Upper lobe of right lung (tissue), 1 donor: Measurements from ENCODE around the gene ZCCHC8. TPM values are rescaled to one million over a fixed set of nuclear protein-coding genes. Genes with fewer than 3 reads are reported as not detected.
"Not testable (repeated sequence)": the region's sequence is repeated elsewhere in the genome, so short reads cannot be mapped to it uniquely, and the experiment has no call there.

Experiments used
- ATAC-seq: fragments of 200-7000 bp; cut with Tn5 transposase; one replicate; pipeline ENCODE4 v1.9.1; 2020; ENCODE audit warnings: mild to moderate bottlenecking, moderate library complexity
- DNase-seq: peaks from one replicate; pipeline ENCODE4 v3.0.0-alpha.2; 2020
- H3K27ac ChIP-seq: fragments of 200-600 bp; one replicate; pipeline ENCODE4 v1.8.0; 2022
- H3K27me3 ChIP-seq: fragments of 200-600 bp; one replicate; pipeline ENCODE4 v1.8.0; 2022; ENCODE audit warnings: mild to moderate bottlenecking
- H3K36me3 ChIP-seq: fragments of 200-600 bp; one replicate; pipeline ENCODE4 v1.8.0; 2022
- H3K4me1 ChIP-seq: fragments of 200-600 bp; one replicate; pipeline ENCODE4 v1.8.0; 2022
- H3K4me3 ChIP-seq: fragments of 200-600 bp; one replicate; pipeline ENCODE4 v1.8.0; 2022; ENCODE audit warnings: mild to moderate bottlenecking
- H3K9me3 ChIP-seq: fragments of 200-600 bp; one replicate; pipeline ENCODE4 v1.8.0; 2022
- intact Hi-C: fragments of 100-400 bp; cut with DNase I; formaldehyde crosslinking; loops from one replicate; pipeline ENCODE4 v1.11.0; 2022
- total RNA-seq: library from RNA; stranded (reverse); fragmentation: NEBNext Ultra II Directional; extraction: Animal tissue kit (Norgen Biotek cat#: 25700); gene quantifications from one replicate; pipeline ENCODE4 v1.2.1, GENCODE V29; 2021
- TF ChIP-seq, protein P1 (sequence below): fragments of 200-600 bp; IDR thresholded peaks from one replicate; pipeline ENCODE4 v1.8.0; 2022; ENCODE audit warnings: antibody characterized with exemption
- donor health status: DM: no; HTN: yes; CAD: no; lungs with severe emphysema.

ZCCHC8 gene
- total RNA-seq, 1 donor from 2014 or later = 21.2 TPM

DNA sequence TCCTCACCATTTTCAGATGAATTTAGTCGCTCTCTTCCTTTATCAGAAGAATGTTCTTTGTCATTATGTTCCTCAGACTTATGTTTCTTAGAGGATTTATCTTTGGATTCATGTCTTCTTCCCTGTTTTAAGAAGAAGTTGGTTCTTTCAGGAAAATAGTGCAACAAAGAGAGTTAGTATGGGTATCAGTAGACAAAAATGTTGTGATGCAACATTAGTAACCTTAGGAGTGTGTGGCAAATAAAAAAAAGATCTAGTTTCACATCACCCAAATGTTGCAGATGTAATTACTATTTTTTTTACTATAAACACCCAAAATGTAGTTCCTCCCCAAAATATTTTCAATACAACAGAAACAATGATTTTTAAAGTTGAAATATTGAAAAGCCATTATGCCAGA is 18.2 kb upstream of the ZCCHC8 start:
- Histone ChIP-seq H3K4me1 (peaks cover 26% of the 10 kb centered on the region), H3K27ac (no peak overlapping the region), H3K4me3 (no peak overlapping the region), H3K27me3 (no peaks in the 10 kb centered on the region), H3K36me3 (peaks cover 88% of the 10 kb centered on the region), H3K9me3 (no peaks in the 10 kb centered on the region)
- no peak for DNase-seq
- TF ChIP-seq, protein P1, sequence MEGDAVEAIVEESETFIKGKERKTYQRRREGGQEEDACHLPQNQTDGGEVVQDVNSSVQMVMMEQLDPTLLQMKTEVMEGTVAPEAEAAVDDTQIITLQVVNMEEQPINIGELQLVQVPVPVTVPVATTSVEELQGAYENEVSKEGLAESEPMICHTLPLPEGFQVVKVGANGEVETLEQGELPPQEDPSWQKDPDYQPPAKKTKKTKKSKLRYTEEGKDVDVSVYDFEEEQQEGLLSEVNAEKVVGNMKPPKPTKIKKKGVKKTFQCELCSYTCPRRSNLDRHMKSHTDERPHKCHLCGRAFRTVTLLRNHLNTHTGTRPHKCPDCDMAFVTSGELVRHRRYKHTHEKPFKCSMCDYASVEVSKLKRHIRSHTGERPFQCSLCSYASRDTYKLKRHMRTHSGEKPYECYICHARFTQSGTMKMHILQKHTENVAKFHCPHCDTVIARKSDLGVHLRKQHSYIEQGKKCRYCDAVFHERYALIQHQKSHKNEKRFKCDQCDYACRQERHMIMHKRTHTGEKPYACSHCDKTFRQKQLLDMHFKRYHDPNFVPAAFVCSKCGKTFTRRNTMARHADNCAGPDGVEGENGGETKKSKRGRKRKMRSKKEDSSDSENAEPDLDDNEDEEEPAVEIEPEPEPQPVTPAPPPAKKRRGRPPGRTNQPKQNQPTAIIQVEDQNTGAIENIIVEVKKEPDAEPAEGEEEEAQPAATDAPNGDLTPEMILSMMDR = no peak
- intact Hi-C loops = no loop called here
- no peak for ATAC-seq

DNA sequence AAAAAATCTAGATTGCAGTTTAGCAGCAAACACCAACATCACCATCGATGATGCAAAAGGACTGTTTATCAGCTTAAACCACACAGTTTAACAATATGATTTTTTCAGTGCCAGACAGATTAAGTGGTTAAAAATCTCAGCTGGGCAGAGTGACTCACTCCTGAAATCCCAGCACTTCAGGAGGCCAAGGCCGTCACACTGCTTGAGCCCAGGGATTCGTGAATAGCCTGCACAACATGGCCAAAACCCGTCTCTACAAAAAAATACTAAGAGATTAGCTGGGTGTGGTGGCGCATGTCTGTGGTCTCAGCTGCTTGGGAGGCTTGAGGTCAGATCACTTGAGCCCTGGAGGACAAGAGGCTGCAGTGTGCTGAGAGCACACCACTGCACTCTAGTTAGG is 17.1 kb upstream of the ZCCHC8 start:
- H3K4me1 ChIP-seq = peaks cover 16% of the 10 kb centered on the region
- H3K4me3 ChIP-seq = no peak overlapping the region
- no peak for DNase-seq
- intact Hi-C loops = no loop called here
- H3K9me3 ChIP-seq = no peaks in the 10 kb centered on the region
- H3K36me3 ChIP-seq = peaks cover 97% of the 10 kb centered on the region
- TF ChIP-seq, protein P1 = no peak
- ATAC-seq = peak; percentile 50
- no peak overlapping the region for H3K27ac ChIP-seq
- H3K27me3 ChIP-seq = no peaks in the 10 kb centered on the region

GRCh38 chr12:122516544-122517361 is 16.0 kb upstream of the ZCCHC8 start:
- no peak for ATAC-seq
- no peaks in the 10 kb centered on the region for H3K27me3 ChIP-seq
- H3K36me3 ChIP-seq = peaks cover 100% of the 10 kb centered on the region
- peaks cover 5% of the 10 kb centered on the region for H3K4me1 ChIP-seq
- DNase-seq = no peak
- no peaks in the 10 kb centered on the region for H3K9me3 ChIP-seq
- H3K27ac ChIP-seq = no peak overlapping the region
- no peak overlapping the region for H3K4me3 ChIP-seq
- intact Hi-C loops = no loop called here
- TF ChIP-seq, protein P1 = no peak

DNA sequence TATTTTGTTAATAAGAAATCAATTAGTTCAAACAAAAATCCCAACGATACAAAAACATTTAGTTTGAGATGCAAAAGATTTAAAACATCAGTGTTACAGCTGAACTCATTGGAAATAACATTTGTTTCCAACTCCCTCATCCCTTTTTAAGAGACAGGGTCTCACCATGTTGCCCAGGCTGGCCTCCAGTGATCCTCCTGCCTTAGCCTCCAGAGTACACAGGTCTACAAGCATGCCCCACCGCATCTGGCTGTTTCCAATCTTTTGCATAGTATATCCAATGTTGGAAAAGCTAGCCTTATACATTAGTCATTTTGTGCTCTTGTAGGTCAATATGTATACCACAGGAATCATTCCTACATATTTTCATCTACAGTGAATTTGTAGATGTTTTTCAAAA is 14.5 kb upstream of the ZCCHC8 start:
- Histone ChIP-seq H3K36me3 (peaks cover 100% of the 10 kb centered on the region), H3K27ac (no peak overlapping the region), H3K9me3 (no peaks in the 10 kb centered on the region), H3K27me3 (no peaks in the 10 kb centered on the region), H3K4me1 (no peaks in the 10 kb centered on the region), H3K4me3 (no peak overlapping the region)
- DNase-seq (no peak), ATAC-seq (no peak)
- intact Hi-C loops = no loop called here
- TF ChIP-seq, protein P1 = no peak

GRCh38 chr12:122513660-122514059 is 12.9 kb upstream of the ZCCHC8 start:
- Histone ChIP-seq H3K4me3 (no peak overlapping the region), H3K4me1 (no peaks in the 10 kb centered on the region), H3K27ac (no peak overlapping the region), H3K9me3 (no peaks in the 10 kb centered on the region), H3K36me3 (peaks cover 100% of the 10 kb centered on the region), H3K27me3 (no peaks in the 10 kb centered on the region)
- DNase-seq (no peak), ATAC-seq (no peak)
- intact Hi-C loops = no loop called here
- TF ChIP-seq, protein P1 = no peak

DNA sequence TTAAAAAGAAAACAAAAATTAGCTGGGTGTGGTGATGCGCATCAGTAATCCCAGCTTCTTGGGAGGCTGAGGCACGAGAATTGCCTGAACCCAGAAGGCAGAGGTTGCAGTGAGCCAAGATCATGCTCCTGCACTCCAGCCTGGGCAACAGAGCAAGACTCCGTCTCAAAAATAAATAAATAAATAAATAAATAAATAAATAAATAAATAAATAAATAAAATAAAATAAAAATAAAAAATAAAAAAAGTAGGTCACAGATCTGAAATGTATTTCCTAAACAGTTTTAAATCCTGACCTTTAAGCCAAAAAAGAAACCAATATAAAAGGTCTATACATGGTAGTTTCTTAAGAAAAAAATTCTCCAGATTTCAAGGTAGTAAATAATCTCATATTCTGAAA is 12.3 kb upstream of the ZCCHC8 start:
- H3K27ac ChIP-seq, H3K9me3 ChIP-seq, H3K27me3 ChIP-seq, intact Hi-C loops, ATAC-seq, DNase-seq, H3K4me1 ChIP-seq, H3K4me3 ChIP-seq: not testable (repeated sequence)
- peaks cover 100% of the 10 kb centered on the region for H3K36me3 ChIP-seq
